Caco-2 (cell line): ENCODE results near the gene RNF214. TPM values are rescaled to one million over a fixed set of nuclear protein-coding genes. Genes with fewer than 3 reads are reported as not detected.

Experiments
- BruUV-seq: library from RNA; stranded (reverse); fragments of 400-500 nt; replicated peaks from 2 replicates; lab custom pipeline; 2021; lab: Mats Ljungman, UMichigan
- CTCF ChIA-PET: fragments of 300-600 bp; sonication (Branson Sonifier 250); formaldehyde crosslinking; loops from one replicate; lab custom pipeline; 2022; ENCODE audit warnings: antibody characterized with exemption; lab: Charles Lee
- POLR2A ChIA-PET: fragments of 300-600 bp; sonication (Branson Sonifier 250); formaldehyde crosslinking; loops from one replicate; lab custom pipeline; 2022; ENCODE audit warnings: antibody characterized with exemption; lab: Charles Lee
- DNase-seq, 2 experiments: peaks; one replicate each; pipeline versions ENCODE4 v3.0.0 to v3.0.0-alpha.2; 2020 to 2022
- H3K27me3 ChIP-seq: replicated peaks from 2 replicates; pipeline ENCODE4 v1.6.0; 2011; ENCODE audit warnings: low read length; ENCODE audit not compliant: control insufficient read depth, insufficient read depth
- H3K36me3 ChIP-seq: 2 replicates; pipeline ENCODE4 v1.5.1; 2011; ENCODE audit warnings: low read length; ENCODE audit not compliant: control insufficient read depth, insufficient read depth
- H3K4me1 ChIP-seq: fragments of 250-450 bp; sonication (Bioruptor Pico); 2 replicates; pipeline ENCODE4 v1.5.1; 2020; ENCODE audit warnings: mild to moderate bottlenecking
- H3K4me3 ChIP-seq: 2 replicates; pipeline ENCODE4 v1.5.1; 2011; ENCODE audit warnings: low read depth, mild to moderate bottlenecking, control low read depth, low read length
- H3K9me3 ChIP-seq: fragments of 250-450 bp; sonication (Bioruptor Pico); 2 replicates; pipeline ENCODE4 v1.5.1; 2020; ENCODE audit warnings: mild to moderate bottlenecking, moderate library complexity
- H3K27ac Mint-ChIP-seq: one replicate; pipeline ENCODE4 v1.8.0; 2022; ENCODE audit warnings: mixed read lengths; ENCODE audit not compliant: unreplicated experiment
- H3K27me3 Mint-ChIP-seq: one replicate; pipeline ENCODE4 v1.8.0; 2022; ENCODE audit warnings: mixed read lengths; ENCODE audit not compliant: insufficient read depth, unreplicated experiment
- H3K36me3 Mint-ChIP-seq: one replicate; pipeline ENCODE4 v1.8.0; 2022; ENCODE audit warnings: mild to moderate bottlenecking, mixed read lengths; ENCODE audit not compliant: insufficient read depth, unreplicated experiment
- H3K4me1 Mint-ChIP-seq: one replicate; pipeline ENCODE4 v1.8.0; 2022; ENCODE audit warnings: low read depth, mixed read lengths; ENCODE audit not compliant: unreplicated experiment
- H3K4me3 Mint-ChIP-seq: one replicate; pipeline ENCODE4 v1.8.0; 2022; ENCODE audit warnings: mild to moderate bottlenecking, moderate library complexity, mixed read lengths; ENCODE audit not compliant: unreplicated experiment
- H3K9me3 Mint-ChIP-seq: one replicate; pipeline ENCODE4 v1.8.0; 2022; ENCODE audit warnings: mixed read lengths; ENCODE audit not compliant: unreplicated experiment
- intact Hi-C: fragments of 100-400 bp; cut with micrococcal nuclease; formaldehyde crosslinking; loops from one replicate; pipeline ENCODE4 v1.10.0; 2022; ENCODE audit not compliant: unreplicated experiment
- total RNA-seq: library from RNA; stranded (reverse); gene quantifications from 2 replicates; pipeline ENCODE4 v1.2.3, GENCODE V29; 2022
- TF ChIP-seq, protein P1 (sequence below), 2 experiments: fragments of 200-600 bp in 1 of 2; IDR thresholded peaks; 1 replicate in 1 of 2; 2 replicates in 1 of 2; pipeline versions ENCODE4 v1.5.1 to v1.8.0; 2011 to 2022; ENCODE audit warnings: antibody characterized with exemption in 1 of 2, control low read depth in 1 of 2, inconsistent platforms in 1 of 2, low read depth in 1 of 2, low read length in 1 of 2, mild to moderate bottlenecking in 1 of 2, moderate library complexity in 1 of 2; ENCODE audit not compliant: insufficient read depth in 1 of 2, severe bottlenecking in 1 of 2, unreplicated experiment in 1 of 2

Gene RNF214
- total RNA-seq, 1 experiment from 2014 or later: 55.8 TPM

DNA sequence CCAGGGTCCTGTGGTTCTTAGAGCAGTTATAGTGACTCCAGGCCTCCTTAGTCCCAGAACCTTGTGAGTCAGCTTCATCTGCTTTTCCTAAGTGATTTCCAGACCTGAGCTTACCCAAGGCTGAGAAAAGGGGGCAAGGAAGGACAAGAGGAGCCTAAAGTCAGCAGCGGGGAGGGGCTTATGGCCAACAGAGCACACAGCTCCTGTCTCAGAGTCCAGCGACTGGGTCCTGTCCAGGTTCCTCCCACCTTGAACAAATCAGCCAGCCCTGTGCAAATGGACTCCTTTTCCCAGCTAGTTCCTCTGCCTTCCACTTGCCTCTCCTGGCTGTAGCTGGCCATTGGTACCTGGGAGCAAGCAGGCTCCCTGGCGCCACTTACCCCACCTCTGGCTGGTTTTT lies 72.7 kb downstream of the RNF214 start:
- Mint-ChIP-seq H3K27ac (no peak overlapping the region), H3K36me3 (no peaks in the 10 kb centered on the region), H3K27me3 (no peaks in the 10 kb centered on the region), H3K4me3 (no peak overlapping the region), H3K9me3 (no peaks in the 10 kb centered on the region), H3K4me1 (peaks cover 10% of the 10 kb centered on the region)
- POLR2A ChIA-PET: interaction anchor here (0.5 to 0.6 kb wide), 2 partner anchors 9 to 17 kb away, joined by 6 to 10 read pairs; no protein-coding TSS in a partner anchor
- DNase-seq: peak in 1 of 2 experiments; percentile 34
- intact Hi-C loops: no loop called here
- CTCF ChIA-PET: no interaction called here
- no TSS peak for BruUV-seq
- Histone ChIP-seq H3K36me3 (no peaks in the 10 kb centered on the region), H3K4me1 (peaks cover 9% of the 10 kb centered on the region), H3K27me3 (no peaks in the 10 kb centered on the region), H3K4me3 (no peak overlapping the region), H3K9me3 (no peaks in the 10 kb centered on the region)
- TF ChIP-seq, protein P1, sequence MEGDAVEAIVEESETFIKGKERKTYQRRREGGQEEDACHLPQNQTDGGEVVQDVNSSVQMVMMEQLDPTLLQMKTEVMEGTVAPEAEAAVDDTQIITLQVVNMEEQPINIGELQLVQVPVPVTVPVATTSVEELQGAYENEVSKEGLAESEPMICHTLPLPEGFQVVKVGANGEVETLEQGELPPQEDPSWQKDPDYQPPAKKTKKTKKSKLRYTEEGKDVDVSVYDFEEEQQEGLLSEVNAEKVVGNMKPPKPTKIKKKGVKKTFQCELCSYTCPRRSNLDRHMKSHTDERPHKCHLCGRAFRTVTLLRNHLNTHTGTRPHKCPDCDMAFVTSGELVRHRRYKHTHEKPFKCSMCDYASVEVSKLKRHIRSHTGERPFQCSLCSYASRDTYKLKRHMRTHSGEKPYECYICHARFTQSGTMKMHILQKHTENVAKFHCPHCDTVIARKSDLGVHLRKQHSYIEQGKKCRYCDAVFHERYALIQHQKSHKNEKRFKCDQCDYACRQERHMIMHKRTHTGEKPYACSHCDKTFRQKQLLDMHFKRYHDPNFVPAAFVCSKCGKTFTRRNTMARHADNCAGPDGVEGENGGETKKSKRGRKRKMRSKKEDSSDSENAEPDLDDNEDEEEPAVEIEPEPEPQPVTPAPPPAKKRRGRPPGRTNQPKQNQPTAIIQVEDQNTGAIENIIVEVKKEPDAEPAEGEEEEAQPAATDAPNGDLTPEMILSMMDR (IDR thresholded peaks at IDR 0.05; ENCODE audit: insufficient read depth in 1 of 2, low read depth in 1 of 2, low read length in 1 of 2, severe bottlenecking in 1 of 2, unreplicated experiment in 1 of 2): no peak

DNA sequence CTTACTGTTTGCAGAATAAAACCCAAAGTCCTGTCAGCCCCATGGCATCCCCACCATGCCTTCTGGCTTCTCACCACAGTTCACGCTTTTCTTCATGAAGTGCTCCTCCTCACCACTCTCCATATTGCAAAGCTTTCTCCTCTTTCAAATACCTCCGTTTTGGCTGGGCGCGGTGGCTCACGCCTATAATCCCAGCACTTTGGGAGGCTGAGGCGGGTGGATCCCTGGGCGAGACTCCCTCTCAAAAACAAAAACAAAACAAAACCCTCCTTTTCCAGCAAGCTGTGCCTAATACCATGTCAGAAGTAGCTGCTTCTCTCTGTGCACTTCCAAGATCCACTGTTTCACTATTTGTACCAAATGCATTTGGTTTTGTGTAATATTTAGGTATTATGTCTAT lies 76.8 kb downstream of the RNF214 start:
- POLR2A ChIA-PET: no interaction called here
- intact Hi-C loops: no loop called here
- H3K36me3 Mint-ChIP-seq: peaks cover 5% of the 10 kb centered on the region
- Histone ChIP-seq H3K36me3 (no peaks in the 10 kb centered on the region), H3K9me3 (no peaks in the 10 kb centered on the region), H3K4me3 (no peak overlapping the region), H3K27me3 (no peaks in the 10 kb centered on the region), H3K4me1 (0 out of 2 replicates have a peak, but pooled peaks cover 3% of the 10 kb centered on the region)
- no peak overlapping the region for H3K27ac Mint-ChIP-seq
- DNase-seq: peak in 1 of 2 experiments; percentile 15
- no peaks in the 10 kb centered on the region for H3K4me1 Mint-ChIP-seq
- H3K4me3 Mint-ChIP-seq: no peak overlapping the region
- BruUV-seq: no TSS peak
- CTCF ChIA-PET: no interaction called here
- H3K9me3 Mint-ChIP-seq: no peaks in the 10 kb centered on the region
- TF ChIP-seq, protein P1 (IDR thresholded peaks at IDR 0.05; ENCODE audit: insufficient read depth in 1 of 2, low read depth in 1 of 2, low read length in 1 of 2, severe bottlenecking in 1 of 2, unreplicated experiment in 1 of 2): no peak
- H3K27me3 Mint-ChIP-seq: no peaks in the 10 kb centered on the region

DNA sequence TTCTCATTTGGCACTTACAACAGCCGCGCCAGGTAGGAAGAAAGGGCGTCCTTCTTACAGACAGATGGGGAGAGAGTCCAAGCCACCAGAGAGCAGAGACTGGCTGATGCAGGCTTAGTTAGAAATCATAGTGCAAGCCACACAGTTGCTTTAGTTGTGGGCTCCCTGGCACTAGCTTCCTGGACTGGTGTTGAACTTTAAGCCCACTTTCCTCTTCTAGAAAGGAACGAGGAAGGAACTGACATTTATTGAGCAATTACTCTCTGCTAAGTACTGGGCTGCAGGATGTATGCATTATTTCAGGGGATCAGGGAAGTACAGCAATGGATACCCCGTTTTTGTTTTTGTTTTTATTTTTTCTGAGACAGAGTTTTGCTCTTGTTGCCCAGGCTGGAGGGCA lies 80.6 kb downstream of the RNF214 start:
- POLR2A ChIA-PET: no interaction called here
- Histone ChIP-seq H3K9me3 (no peaks in the 10 kb centered on the region), H3K4me1 (peaks cover 7% of the 10 kb centered on the region), H3K27me3 (no peaks in the 10 kb centered on the region), H3K4me3 (no peak overlapping the region), H3K36me3 (no peaks in the 10 kb centered on the region)
- Mint-ChIP-seq H3K4me1 (peaks cover 7% of the 10 kb centered on the region), H3K27me3 (no peaks in the 10 kb centered on the region), H3K27ac (no peak overlapping the region), H3K9me3 (no peaks in the 10 kb centered on the region), H3K36me3 (peaks cover 5% of the 10 kb centered on the region), H3K4me3 (no peak overlapping the region)
- TF ChIP-seq, protein P1 (IDR thresholded peaks at IDR 0.05; ENCODE audit: insufficient read depth in 1 of 2, low read depth in 1 of 2, low read length in 1 of 2, severe bottlenecking in 1 of 2, unreplicated experiment in 1 of 2): no peak
- no TSS peak for BruUV-seq
- CTCF ChIA-PET: no interaction called here
- intact Hi-C loops: no loop called here
- no peak for DNase-seq
